NT2/D1 (cell line): Measurements from ENCODE around the gene EPHA7.

Experiments used
- YY1 ChIP-seq: IDR thresholded peaks from 2 replicates; pipeline ENCODE4 v1.6.1; 2011; ENCODE audit not compliant: insufficient read length, insufficient read depth
- ZNF274 ChIP-seq: IDR thresholded peaks from 2 replicates; pipeline ENCODE4 v1.6.1; 2011; ENCODE audit warnings: mild to moderate bottlenecking, low read depth, low read length

DNA sequence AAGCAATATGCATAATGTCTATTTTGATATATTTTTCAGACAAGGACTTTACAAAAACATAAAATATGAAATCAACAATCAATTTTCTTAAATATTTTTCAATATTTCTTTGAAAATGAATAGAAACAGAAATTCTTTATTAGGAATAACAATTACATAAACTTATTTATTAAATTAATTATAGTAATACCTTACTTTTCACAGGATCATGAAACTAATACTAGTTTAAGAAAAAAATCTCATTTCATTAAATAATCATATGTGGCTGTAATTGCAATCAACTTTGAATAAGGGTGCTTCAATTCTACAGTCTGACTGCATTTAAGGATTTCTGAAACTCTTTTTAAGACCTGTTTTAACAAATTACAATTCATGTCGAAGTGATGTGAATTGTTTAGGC is 26.6 kb downstream of the EPHA7 start:
- no peak for TF ChIP-seq ZNF274
- TF ChIP-seq YY1: no peak
